Iris pigment epithelial cell (primary cell): ENCODE measurements around the gene KRT80.
"Not testable (repeated sequence)": the region's sequence is repeated elsewhere in the genome, so short reads cannot be mapped to it uniquely, and the experiment has no call there.

Experiments used
- DNase-seq: peaks from one replicate; pipeline ENCODE4 v3.0.0-alpha.2; 2011; ENCODE audit warnings: low read depth

The KRT80 gene

DNA sequence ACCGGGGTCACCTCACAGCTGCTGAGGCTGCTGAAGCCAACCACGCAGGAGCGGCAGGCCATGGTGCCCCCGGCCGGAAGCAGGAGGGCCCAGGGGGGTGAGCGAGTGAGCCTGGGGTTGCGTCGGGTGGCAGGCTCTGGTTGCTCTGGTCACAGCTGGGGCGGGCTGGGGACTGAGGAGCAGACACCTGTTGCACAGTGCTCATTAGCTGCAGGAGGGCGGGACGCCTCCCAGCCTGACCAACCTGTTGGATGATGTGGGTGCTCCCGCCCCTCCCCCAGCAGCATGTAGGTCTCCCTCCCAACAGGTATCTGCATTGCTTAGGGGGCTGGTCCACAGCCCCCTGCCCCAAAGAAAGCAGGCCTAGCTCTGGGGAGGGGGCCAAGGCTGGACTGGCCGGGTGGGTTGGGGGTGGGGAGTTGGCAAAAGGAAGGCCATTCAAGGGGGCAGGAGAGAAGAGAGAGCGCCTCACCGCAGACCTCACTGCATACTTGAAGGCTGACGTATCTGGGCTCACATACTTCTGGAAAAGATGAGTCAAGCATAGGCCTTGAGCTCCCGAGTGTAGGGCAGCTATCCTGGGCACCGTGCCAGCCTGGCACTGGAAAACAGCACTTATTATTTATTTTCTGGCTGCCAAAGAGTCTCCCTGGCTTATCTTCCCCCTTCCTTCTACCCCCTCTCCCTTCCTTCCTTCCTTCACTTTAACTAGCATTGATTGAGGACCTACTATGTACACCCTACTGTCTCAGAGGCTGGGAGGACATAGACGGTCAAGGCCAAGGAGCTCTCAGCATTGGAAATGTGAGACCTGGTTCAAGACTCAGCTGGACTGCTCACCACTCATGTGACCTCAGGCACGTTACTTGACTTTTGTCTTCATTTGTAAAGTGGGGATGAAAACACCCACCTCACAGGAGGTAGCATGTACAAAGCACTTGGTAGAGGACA lies at the start of gene KRT80:
Gene KRT80, minus strand, starts transcription at position 174 of the 951 bp plus-strand sequence. Its CDS starts 112 bp downstream, at position 62.
- DNase-seq, result peak; percentile 99

DNA sequence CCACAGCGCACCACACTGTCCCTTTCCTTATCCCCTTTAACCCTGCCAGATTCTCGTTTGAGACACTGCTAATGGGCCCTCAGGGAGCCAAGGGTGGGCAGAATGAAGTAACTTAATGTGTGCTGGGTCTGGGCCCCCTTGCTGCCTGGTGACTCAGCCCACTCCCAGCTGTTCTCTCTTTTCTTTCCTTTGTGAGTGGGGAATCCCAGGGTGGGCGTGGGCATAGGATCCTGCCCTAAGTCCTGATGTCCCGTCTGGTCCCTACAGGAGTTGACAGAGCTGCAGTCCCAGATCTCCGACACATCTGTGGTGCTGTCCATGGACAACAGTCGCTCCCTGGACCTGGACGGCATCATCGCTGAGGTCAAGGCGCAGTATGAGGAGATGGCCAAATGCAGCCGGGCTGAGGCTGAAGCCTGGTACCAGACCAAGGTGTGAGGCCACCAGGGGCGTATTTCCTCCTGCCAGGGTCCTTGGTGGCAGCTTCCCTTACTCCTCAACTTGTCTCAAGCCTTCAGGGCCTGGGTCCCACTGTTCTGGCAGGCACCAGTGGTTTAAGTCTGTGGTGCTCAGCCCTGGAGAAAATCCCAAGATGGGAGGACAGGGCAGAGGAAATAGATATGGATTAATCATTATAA lies 49.5 kb upstream of the KRT80 start:
- DNase-seq, result no peak

DNA sequence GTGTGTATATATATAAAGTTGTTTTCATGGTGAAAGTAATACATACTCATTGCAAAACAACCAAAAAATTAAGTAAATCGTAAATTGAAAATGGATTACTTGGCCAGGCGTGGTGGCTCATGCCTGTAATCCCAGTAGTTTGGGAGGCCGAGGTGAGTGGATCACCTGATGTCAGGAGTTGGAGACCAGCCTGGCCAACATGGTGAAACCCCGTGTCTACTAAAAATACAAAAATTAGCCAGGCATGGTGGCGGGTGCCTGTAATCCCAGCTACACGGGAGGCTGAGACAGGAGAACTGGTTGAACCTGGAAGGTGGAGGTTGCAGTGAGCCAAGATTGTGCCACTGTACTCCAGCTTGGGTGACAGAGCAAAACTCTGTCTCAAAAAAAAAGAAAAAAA lies 48.4 kb upstream of the KRT80 start:
- DNase-seq, result not testable (repeated sequence)

DNA sequence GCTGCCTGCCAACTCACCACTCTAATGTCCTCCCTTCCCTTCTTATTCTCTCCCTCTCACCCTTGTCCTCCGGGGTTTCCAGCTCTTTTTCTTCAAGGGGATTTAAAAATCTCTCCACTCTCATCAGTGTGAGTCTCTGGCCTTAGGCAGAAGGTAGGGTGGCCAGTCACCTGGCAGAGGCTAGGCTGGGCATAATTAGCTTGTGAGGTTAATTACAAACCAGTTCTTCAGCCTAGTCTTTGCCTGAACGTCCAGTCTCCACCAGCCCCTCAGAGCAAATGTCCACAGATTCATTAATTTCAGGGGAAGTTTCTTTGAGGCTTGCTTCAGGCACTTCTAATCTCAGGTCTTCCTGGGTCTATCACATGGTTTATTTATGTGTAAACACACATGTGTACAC lies 48.0 kb upstream of the KRT80 start:
- no peak for DNase-seq

DNA sequence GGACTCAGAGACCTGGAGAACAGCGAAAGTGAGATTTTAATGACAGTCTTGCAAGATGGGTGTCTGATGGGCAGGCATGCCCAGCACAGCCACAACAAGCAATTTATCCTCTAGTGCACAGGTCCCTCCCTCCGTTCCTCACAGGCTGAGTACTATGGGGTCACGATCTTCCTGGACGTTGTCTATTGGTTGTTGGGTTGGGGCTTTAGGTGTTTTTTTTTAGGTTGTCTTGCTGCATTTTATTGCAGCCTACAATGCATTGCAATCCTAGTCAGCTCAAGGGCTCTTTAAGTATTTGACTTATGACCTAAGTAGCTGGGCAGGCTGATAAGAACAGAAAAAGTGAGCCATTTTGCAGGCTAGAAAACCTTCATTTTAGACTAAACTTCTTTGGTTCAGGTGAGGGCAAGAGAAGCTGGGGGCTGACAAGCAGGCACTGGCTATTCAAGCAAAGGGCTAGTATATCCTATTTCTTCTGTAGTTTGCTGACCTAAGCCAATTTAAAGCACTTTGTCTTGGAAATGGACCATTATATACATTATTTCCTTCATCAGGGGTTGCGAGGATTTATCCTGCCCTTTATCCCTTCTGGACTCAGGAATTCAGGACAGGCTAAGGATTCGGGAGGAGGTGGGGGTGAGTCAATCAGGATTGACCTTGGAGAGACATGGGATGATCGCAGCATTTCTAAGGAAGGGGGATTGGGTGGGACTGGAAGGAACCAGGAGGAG lies 47.3 kb upstream of the KRT80 start:
- DNase-seq, result no peak

DNA sequence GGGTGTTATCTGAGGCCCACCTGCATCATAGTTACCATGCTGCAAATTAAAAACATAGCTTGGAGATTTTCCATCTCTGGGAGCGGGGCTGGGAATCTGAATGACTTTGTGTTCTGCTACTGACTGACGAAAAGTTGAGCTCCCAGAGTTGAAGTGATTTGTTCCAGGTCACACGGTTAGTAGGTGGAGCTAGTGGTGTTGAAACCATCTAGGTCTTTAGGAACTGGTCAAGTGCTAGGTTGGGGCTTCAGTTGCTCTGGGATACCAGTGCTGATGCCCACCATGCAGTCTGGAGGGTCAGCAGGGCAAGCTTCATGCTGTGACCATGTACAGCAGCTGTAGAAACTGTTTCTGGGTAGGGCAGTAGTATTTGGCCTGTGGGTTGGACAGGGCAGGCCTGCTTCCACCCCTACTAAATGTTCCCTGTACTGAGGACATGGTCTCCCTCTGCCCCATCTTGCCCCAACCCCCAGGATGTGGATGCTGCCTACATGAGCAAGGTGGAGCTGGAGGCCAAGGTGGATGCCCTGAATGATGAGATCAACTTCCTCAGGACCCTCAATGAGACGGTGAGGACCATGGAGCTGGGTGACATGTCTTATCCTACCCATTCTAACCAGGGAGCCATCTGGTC lies 46.5 kb upstream of the KRT80 start:
- DNase-seq, result no peak

DNA sequence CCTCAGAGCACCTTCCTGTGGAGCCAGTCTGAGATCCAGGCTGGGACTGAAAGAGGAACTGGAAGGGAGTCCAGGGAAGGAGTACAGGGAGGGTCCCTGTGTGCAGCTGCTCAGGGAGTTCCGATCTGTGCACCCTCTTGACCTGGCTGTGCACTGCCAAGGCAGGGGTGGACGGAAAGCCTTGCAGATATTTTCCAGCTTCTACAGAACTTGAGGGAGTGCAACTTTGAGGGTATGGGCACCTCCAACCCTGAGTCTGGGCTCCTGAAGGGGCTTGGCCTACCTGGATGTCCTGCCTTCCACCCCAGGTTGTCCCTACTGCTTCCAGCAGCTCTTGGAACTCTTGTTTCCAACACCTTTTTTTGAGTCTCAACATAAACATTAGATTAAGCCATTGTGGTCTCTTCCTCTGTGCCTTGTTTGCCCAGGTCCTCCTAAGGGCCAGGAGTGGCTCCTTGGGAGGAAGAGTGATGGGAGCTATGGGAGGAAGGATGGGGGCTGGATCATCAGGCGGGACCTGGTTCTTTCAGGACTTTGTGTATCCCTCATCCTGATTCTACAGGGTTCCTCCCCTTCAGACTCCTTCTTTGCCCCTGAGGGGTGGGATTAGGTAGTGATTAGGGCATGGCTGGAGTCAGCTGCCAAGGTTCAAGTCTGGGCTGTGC lies 44.7 kb upstream of the KRT80 start:
- no peak for DNase-seq

DNA sequence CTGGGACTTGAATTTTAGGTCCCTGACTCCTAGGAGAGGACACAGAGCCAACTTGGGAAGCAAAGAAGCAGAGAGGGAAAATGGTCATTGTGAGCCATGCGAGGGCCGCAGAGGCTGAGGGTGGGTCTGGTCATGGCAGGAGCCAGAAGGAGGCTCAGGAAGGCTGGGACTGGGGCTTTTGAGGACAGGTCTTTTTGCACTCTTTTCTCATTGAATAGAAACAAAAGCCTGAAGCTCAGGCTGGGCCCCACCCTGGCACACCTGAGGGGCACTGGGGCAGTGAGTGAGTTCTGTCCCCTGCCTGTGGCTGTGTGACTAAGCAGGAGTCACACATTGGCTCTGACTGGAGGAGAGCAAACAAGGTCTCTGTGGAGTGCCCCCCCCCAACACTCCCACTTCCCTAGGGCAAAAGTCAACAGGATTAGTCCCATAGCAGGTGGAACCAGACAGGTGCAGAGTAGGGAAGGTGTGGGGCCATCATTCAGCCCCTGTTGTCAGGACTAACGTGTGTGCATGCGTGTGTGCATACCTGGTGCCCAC lies 44.1 kb upstream of the KRT80 start:
- DNase-seq, result no peak

DNA sequence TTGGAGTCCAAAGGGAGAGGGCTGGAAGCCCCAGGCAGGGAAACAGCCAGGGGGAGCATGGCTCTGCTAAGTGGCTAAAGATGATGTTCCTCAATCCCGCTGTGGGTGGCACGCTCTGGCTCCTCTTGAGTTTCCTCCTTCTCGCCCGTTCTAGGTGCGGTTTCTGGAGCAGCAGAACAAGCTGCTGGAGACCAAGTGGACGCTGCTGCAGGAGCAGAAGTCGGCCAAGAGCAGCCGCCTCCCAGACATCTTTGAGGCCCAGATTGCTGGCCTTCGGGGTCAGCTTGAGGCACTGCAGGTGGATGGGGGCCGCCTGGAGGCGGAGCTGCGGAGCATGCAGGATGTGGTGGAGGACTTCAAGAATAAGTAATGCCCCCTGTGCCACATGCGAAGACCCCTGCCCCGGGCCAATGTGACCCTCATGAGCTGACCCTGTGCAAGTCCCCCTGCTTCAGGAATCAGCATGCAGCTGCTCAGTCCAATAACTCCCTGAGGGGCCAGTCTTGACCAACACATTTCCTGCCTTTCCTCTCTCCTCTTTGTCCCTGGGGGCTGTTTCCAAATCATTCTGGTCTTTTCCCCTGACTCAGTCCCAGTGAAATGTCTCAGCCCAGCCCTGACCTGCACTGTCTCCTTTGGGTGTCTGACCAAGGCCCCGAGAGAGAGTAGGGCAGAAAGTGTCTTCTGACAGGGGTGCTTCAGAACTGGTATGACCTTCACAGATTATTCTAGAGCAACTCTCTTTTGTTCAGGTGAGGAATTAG lies 43.4 kb upstream of the KRT80 start:
- DNase-seq, result no peak

DNA sequence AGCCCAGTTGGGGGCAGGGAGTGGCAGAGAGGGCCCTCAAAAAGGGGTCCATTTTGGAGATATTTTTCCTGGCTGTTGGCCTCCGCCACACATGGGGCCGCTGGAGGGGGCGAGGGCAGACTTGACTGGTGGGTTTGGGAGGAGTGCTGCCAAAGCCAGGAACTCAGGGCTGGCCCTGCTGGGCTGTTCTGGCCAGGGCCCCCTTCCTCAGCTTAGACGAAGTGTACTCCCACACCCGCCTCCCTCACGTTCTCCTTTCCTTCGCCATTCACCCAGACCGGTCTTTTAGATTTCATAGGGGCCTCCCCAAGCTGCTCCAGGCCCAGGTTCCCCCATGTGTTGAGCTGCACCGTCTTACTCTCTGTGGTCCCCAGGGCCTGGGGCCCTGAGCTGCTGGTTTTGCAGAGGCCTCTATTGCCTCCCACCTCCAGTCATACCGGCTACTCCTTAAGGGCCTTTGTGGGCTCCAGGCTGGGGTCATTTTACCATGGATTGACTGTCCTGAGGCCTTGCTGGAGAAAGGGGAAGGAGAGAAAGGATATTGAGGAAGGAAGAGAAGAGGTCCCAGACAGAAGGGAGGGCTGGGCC lies 42.5 kb upstream of the KRT80 start:
- DNase-seq, result no peak

DNA sequence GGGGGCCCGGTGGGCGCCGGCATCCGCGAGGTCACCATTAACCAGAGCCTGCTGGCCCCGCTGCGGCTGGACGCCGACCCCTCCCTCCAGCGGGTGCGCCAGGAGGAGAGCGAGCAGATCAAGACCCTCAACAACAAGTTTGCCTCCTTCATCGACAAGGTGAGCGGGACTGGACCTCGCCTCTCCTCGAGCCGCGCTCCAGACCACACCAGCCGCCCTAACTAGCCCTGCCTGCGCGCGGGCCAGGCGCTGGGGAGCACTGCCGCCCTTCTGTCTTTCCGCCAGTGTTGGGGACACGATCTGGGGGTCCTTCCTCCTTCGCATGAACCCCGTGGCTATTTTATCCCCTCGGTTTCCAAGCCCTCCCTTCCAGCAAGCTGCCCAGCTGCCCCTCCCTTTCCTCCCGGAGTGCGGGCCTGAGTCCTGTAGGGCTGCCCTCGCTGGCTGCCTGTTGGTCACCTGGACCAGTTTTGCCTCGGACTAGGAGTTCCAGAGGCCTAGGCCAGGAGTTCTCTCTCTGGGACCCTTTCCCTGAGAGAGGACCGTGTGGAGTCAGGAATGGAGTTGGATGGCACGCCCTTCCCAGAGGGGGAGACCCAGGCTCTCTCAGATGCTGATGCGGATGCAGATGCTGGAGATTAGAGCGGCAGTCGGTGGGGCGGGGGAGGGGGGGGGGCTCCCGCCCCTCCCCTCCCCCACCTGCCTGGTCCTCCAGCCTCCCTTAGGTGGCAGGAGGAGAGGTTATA lies 41.8 kb upstream of the KRT80 start:
- DNase-seq, result no peak

DNA sequence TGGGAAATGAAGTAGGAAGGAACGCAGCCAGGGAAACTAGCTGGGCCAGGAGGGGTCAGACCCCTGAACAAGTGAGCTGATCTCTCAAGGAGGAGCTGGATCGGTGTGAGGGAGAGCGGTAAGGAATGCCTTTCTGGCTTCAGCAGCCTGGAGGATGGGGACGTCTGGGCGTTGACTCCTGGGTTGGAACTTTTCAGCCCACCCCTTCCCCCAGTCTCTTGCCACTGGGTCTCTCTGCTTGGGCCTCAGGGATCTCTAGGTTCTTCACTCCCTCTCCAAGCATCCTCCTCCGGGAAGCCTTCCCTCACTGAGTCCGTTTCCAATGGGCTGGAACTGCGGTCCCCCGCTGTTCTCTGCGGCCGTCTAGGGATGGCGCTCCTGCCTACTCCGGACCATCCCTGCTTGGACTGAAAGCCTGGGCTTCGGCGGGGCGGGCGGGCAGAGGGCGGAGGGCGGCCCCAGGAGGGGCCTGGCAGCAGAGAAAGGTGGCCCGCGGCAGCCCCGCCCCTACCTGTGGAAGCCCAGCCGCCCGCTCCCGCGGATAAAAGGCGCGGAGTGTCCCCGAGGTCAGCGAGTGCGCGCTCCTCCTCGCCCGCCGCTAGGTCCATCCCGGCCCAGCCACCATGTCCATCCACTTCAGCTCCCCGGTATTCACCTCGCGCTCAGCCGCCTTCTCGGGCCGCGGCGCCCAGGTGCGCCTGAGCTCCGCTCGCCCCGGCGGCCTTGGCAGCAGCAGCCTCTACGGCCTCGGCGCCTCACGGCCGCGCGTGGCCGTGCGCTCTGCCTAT lies 41.1 kb upstream of the KRT80 start, which contains the start of gene KRT7:
Gene KRT7, plus strand, starts transcription at position 570 of the 788 bp plus-strand sequence. Its CDS starts 54 bp downstream, at position 624.
- peak; percentile 36 for DNase-seq

DNA sequence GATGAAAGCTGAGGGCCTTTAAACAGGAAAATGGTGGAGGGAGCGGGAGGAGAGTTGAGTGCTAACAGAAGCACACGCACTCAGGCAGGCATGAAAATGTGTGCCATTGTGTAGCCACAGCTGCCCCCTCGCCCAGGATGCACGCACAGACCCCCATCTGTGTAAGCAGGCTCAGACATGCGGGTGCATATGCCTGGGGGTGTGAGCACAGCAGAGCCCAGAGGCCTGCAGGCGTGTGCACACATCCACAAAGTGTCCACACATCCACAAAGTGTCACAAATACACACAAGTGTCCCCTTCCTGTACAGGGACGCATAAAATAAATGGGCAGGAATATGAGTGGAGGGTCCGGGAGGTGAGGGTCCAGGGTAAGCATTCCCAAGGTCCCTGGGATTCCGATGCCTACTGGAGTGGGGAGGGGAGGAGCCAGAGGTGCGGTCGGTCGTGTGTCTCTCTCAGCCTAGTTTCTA lies 40.4 kb upstream of the KRT80 start:
- no peak for DNase-seq

DNA sequence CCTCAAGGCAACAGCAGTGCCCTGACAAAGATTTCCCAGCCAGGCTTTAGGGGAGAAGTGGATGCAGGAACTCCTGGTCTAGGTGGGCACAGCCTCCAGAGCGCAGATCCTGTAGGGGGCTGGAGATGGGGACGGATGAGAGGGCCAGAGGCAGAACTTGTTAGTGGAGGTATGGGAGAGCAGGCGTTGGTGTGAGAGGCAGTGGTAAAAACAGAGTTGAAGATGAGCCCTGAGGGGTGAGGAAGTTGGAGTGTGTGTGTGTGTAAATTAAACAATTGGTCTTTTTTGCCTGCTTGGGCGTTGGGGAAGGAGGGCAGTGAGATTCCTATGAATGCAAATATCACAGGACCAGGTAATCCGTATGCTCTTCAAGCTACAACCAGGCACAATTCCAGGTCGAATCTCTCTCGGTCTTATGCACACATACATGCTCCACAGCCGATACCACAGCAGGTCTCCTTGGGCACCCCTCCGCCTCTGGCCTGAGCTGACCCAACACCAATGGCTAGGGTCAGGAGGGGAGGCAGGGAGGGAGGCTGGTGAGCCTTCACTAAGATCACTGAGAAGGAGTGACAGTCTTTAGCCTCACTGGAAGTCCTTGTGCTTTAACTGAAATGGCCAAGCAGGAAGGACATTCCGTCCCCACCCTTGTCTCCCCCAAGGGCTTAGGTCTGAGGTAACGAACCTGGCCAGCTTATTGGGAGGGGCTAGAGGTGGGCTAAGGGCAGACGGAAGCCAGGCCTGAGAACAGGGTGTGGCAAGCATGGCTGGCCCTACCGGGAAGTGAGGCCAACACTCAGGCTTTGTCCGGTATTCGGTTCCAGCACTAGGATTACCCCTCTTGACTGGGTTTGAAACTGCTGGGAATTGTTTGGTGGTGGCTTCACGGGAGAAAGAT lies 39.7 kb upstream of the KRT80 start:
- DNase-seq, result no peak

DNA sequence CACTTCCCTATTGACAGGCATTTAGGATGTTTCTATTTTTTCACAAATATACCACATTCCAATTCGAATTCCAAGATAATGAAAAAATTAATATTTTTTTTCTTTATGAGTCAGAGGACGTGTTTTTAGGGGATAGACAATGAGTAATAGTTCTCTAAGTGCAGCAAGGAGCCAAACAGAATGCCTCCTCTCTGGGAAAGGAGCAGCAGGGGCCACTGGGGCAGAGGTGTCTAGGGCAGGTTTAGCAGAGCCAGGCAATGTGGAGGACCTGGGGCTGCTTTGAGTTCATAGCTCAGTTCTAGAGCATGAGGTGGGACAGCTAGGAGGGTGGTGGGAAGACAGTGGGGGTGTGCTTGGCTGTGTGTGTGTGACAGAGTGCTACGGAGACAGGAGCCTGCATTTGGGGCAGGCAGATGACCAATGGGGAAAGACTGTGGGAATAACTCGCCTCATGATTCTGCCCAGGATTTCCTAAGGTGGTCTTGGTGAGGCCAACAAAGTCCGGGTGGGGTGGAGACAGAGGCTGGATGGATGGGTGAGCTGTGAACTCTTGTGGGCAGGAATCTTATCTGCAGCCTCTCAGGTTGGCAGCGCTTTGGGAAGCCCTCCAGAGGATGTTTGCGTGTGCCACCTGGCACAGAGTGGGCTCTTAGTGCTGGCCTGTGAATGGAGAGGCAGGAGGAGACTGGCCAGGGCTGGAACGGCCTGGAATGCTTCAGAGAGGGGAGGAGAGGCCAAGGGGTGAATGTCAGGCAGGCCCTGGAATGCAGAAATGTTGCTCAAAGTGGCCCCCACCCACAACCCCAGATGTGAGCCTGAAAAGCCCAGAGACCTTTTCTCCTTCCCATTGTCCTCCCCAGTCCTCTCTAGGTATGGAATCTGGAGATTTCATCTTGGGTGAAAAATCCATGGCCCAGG lies 38.8 kb upstream of the KRT80 start:
- peak; percentile 88 for DNase-seq

DNA sequence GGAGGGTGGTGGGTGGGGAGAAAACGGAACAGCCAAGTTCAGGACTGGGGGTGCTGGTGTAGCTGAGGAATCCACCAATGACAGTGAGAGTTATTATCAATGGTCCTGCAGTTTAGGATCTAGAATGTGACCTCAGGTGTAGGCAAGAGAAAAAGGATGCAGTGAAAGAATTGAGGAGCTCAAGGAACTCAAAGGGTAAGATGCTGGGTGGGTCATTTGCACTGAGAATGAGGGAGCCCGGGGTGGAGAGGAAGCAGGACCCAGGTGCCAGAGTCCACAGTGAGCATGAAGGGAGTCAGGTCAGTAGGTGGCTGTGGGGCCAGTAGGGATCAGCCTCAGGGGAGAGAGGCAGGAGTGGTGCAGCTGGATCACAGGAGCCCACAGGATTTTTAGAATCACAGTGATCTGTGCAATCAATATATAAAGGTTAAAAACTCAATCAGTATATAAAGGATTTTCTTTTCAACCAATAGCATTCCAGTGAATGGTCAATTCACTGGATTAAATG lies 38.1 kb upstream of the KRT80 start:
- no peak for DNase-seq
